ENCODE data around the gene C9orf72.

The C9orf72 gene

GRCh38 chr9:27537027-27537435 lies 36.2 kb downstream of the C9orf72 start:
- Mint-ChIP-seq H3K36me3 (no peaks in the 10 kb centered on the region), H3K27ac (no peak overlapping the region), H3K9me3 (no peaks in the 10 kb centered on the region), H3K4me1 (peaks cover 29% of the 10 kb centered on the region), H3K27me3 (no peaks in the 10 kb centered on the region), H3K4me3 (no peak overlapping the region)
- ATAC-seq = no peak

- Mint-ChIP-seq H3K27ac (no peak overlapping the region), H3K36me3 (no peaks in the 10 kb centered on the region), H3K9me3 (no peaks in the 10 kb centered on the region), H3K4me3 (no peak overlapping the region), H3K4me1 (peaks cover 30% of the 10 kb centered on the region), H3K27me3 (no peaks in the 10 kb centered on the region)
- no peak for ATAC-seq
These were observed 37.1 kb downstream of the C9orf72 start for GRCh38 chr9:27536168-27536567.

GRCh38 chr9:27535701-27536118 lies 37.6 kb downstream of the C9orf72 start:
- no peaks in the 10 kb centered on the region for H3K9me3 Mint-ChIP-seq
- peaks cover 33% of the 10 kb centered on the region for H3K4me1 Mint-ChIP-seq
- no peak overlapping the region for H3K27ac Mint-ChIP-seq
- H3K27me3 Mint-ChIP-seq = no peaks in the 10 kb centered on the region
- H3K36me3 Mint-ChIP-seq = no peaks in the 10 kb centered on the region
- ATAC-seq = peak; percentile 73
- H3K4me3 Mint-ChIP-seq = no peak overlapping the region

- ATAC-seq = no peak
- Mint-ChIP-seq H3K27me3 (no peaks in the 10 kb centered on the region), H3K4me3 (no peak overlapping the region), H3K4me1 (peaks cover 37% of the 10 kb centered on the region), H3K27ac (peak overlapping the region; percentile 4), H3K36me3 (no peaks in the 10 kb centered on the region), H3K9me3 (no peaks in the 10 kb centered on the region)
These were observed 38.5 kb downstream of the C9orf72 start for GRCh38 chr9:27534658-27535209.

- peak overlapping the region; percentile 4 for H3K27ac Mint-ChIP-seq
- no peaks in the 10 kb centered on the region for H3K9me3 Mint-ChIP-seq
- no peak overlapping the region for H3K4me3 Mint-ChIP-seq
- H3K4me1 Mint-ChIP-seq = peaks cover 40% of the 10 kb centered on the region
- H3K27me3 Mint-ChIP-seq = no peaks in the 10 kb centered on the region
- no peaks in the 10 kb centered on the region for H3K36me3 Mint-ChIP-seq
- ATAC-seq = no peak
These were observed 39.1 kb downstream of the C9orf72 start for GRCh38 chr9:27534131-27534530.

GRCh38 chr9:27533311-27533710 lies 40.0 kb downstream of the C9orf72 start:
- H3K9me3 Mint-ChIP-seq = no peaks in the 10 kb centered on the region
- no peaks in the 10 kb centered on the region for H3K27me3 Mint-ChIP-seq
- no peak for ATAC-seq
- H3K4me1 Mint-ChIP-seq = peaks cover 41% of the 10 kb centered on the region
- H3K27ac Mint-ChIP-seq = no peak overlapping the region
- no peak overlapping the region for H3K4me3 Mint-ChIP-seq
- H3K36me3 Mint-ChIP-seq = no peaks in the 10 kb centered on the region

- Mint-ChIP-seq H3K9me3 (no peaks in the 10 kb centered on the region), H3K4me3 (no peak overlapping the region), H3K36me3 (no peaks in the 10 kb centered on the region), H3K4me1 (peaks cover 48% of the 10 kb centered on the region), H3K27ac (no peak overlapping the region), H3K27me3 (no peaks in the 10 kb centered on the region)
- no peak for ATAC-seq
These were observed 41.2 kb downstream of the C9orf72 start for GRCh38 chr9:27532046-27532445.

- Mint-ChIP-seq H3K4me3 (no peak overlapping the region), H3K27ac (no peak overlapping the region), H3K9me3 (no peaks in the 10 kb centered on the region), H3K4me1 (peaks cover 56% of the 10 kb centered on the region), H3K36me3 (no peaks in the 10 kb centered on the region), H3K27me3 (no peaks in the 10 kb centered on the region)
- ATAC-seq = no peak
These were observed 42.1 kb downstream of the C9orf72 start for GRCh38 chr9:27530915-27531755.

- Mint-ChIP-seq H3K36me3 (peaks cover 2% of the 10 kb centered on the region), H3K27me3 (no peaks in the 10 kb centered on the region), H3K27ac (peak within 1 kb of the TSS; percentile 95), H3K9me3 (no peaks in the 10 kb centered on the region), H3K4me1 (peaks cover 57% of the 10 kb centered on the region), H3K4me3 (peak within 1 kb of the TSS; percentile 94)
- peak; percentile 90 for ATAC-seq
These were observed 43.7 kb downstream of the C9orf72 start, which contains the start of gene MOB3B for GRCh38 chr9:27529316-27530278. Gene MOB3B, minus strand, starts transcription at chr9:27529814. Its CDS starts 74,264 bp downstream, at chr9:27455550.

- no peaks in the 10 kb centered on the region for H3K9me3 Mint-ChIP-seq
- peaks cover 6% of the 10 kb centered on the region for H3K36me3 Mint-ChIP-seq
- peak overlapping the region; percentile 94 for H3K4me3 Mint-ChIP-seq
- H3K27ac Mint-ChIP-seq = peak overlapping the region; percentile 95
- H3K4me1 Mint-ChIP-seq = peaks cover 55% of the 10 kb centered on the region
- no peaks in the 10 kb centered on the region for H3K27me3 Mint-ChIP-seq
- peak; percentile 83 for ATAC-seq
These were observed 44.4 kb downstream of the C9orf72 start for GRCh38 chr9:27528886-27529315.

- Mint-ChIP-seq H3K27ac (peak overlapping the region; percentile 95), H3K9me3 (no peaks in the 10 kb centered on the region), H3K36me3 (peaks cover 6% of the 10 kb centered on the region), H3K4me1 (peaks cover 52% of the 10 kb centered on the region), H3K4me3 (peak overlapping the region; percentile 94), H3K27me3 (no peaks in the 10 kb centered on the region)
- ATAC-seq = peak; percentile 80
These were observed 45.0 kb downstream of the C9orf72 start for GRCh38 chr9:27528076-27528885.

- no peak for ATAC-seq
- Mint-ChIP-seq H3K4me1 (peaks cover 56% of the 10 kb centered on the region), H3K4me3 (peak overlapping the region; percentile 94), H3K36me3 (peaks cover 6% of the 10 kb centered on the region), H3K27me3 (no peaks in the 10 kb centered on the region), H3K27ac (peak overlapping the region; percentile 95), H3K9me3 (no peaks in the 10 kb centered on the region)
These were observed 45.6 kb downstream of the C9orf72 start for GRCh38 chr9:27527702-27528075.

- no peaks in the 10 kb centered on the region for H3K9me3 Mint-ChIP-seq
- H3K27me3 Mint-ChIP-seq = no peaks in the 10 kb centered on the region
- H3K4me1 Mint-ChIP-seq = peaks cover 46% of the 10 kb centered on the region
- no peak for ATAC-seq
- peaks cover 12% of the 10 kb centered on the region for H3K36me3 Mint-ChIP-seq
- peak within 1 kb of the TSS; percentile 42 for H3K27ac Mint-ChIP-seq
- H3K4me3 Mint-ChIP-seq = no peak within 1 kb of the TSS
These were observed 49.0 kb downstream of the C9orf72 start, which contains the start of gene IFNK for GRCh38 chr9:27524236-27524635. Gene IFNK, plus strand, starts transcription at chr9:27524290. Its CDS starts 47 bp downstream, at chr9:27524337.

GRCh38 chr9:27523141-27523540 lies 50.1 kb downstream of the C9orf72 start:
- peaks cover 12% of the 10 kb centered on the region for H3K36me3 Mint-ChIP-seq
- no peaks in the 10 kb centered on the region for H3K27me3 Mint-ChIP-seq
- ATAC-seq = no peak
- no peaks in the 10 kb centered on the region for H3K9me3 Mint-ChIP-seq
- H3K4me1 Mint-ChIP-seq = peaks cover 54% of the 10 kb centered on the region
- no peak overlapping the region for H3K4me3 Mint-ChIP-seq
- peak overlapping the region; percentile 33 for H3K27ac Mint-ChIP-seq
